Thyroid gland (tissue), 4 donors: ENCODE measurements around the gene PIK3AP1.

Experiments used
- CTCF ChIP-seq, 6 experiments: fragments of 200-600 bp in 3 of 6; fragments of 450-650 bp in 3 of 6; sonication (generic) in 3 of 6; IDR thresholded peaks; one replicate each; pipeline ENCODE4 v1.5.1; 2016 to 2019; ENCODE audit warnings: antibody characterized with exemption in 6 of 6, mild to moderate bottlenecking in 2 of 6, inconsistent platforms in 1 of 6, moderate library complexity in 1 of 6
- POLR2A ChIP-seq, 2 donors: fragments of 450-650 bp; IDR thresholded peaks; one replicate each; pipeline ENCODE4 v1.6.1; 2017; ENCODE audit warnings: antibody characterized with exemption in 2 of 2, mild to moderate bottlenecking in 2 of 2, moderate library complexity in 1 of 2

- TF ChIP-seq CTCF (IDR thresholded peaks at IDR 0.05) (no peak), POLR2A (IDR thresholded peaks at IDR 0.05) (no peak)
Measured at GRCh38 chr10:96696845-96697425, 23.4 kb downstream of the PIK3AP1 start.
